Right ventricle myocardium inferior (tissue), 1 donor: ENCODE results near the gene RYR1. TPM values are rescaled to one million over a fixed set of nuclear protein-coding genes. Genes with fewer than 3 reads are reported as not detected.

Experiments used
- ATAC-seq: fragments of 200-7000 bp; cut with Tn5 transposase; one replicate; pipeline ENCODE4 v1.9.1; 2020; ENCODE audit warnings: mild to moderate bottlenecking, moderate library complexity
- DNase-seq: peaks from one replicate; pipeline ENCODE4 v3.0.0; 2021; ENCODE audit errors: missing footprints
- intact Hi-C: fragments of 100-400 bp; cut with DNase I; formaldehyde crosslinking; loops from one replicate; pipeline ENCODE4 v1.11.0; 2022
- total RNA-seq: library from RNA; stranded (reverse); fragmentation: NEBNext Ultra II Directional; extraction: Animal tissue kit (Norgen Biotek cat#: 25700); gene quantifications from one replicate; pipeline ENCODE4 v1.2.1, GENCODE V29; 2021
- donor health status: DM: no; HTN: yes; CAD: no; lungs with severe emphysema.

RYR1 gene
- total RNA-seq, 1 donor from 2014 or later: 0.81 TPM

- intact Hi-C loops: no loop called here
- DNase-seq (no peak), ATAC-seq (no peak)
Measured at GRCh38 chr19:38519988-38520387, 86.5 kb downstream of the RYR1 start.

- intact Hi-C loops: no loop called here
- DNase-seq (no peak), ATAC-seq (no peak)
Measured at GRCh38 chr19:38522915-38523314, 89.4 kb downstream of the RYR1 start.

DNA sequence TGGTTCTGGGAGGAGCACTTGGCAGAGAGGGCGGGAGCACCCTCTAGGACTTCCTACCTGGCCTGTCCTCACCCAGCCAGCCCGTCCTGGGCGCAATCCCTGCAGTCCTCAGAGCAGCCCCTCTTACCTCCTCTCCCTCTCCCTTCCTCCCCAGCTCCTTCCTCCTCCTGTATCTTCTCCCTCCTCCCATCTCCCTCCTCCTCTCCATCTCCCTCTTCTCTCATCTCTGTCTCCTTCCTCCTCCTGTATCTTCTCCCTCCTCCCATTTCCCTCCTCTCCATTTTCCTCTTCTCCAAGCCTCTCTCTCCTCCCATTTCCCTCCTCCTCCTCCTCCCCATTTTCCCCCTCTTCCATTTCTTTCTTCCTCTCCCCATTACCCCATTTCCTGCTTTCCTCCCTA is 89.8 kb downstream of the RYR1 start:
- ATAC-seq: no peak
- intact Hi-C loops: no loop called here

GRCh38 chr19:38524369-38524768 is 90.9 kb downstream of the RYR1 start:
- no peak for ATAC-seq
- intact Hi-C loops: no loop called here
- no peak for DNase-seq

More for the DNA sequence above, 89.8 kb downstream of the RYR1 start:
- DNase-seq: no peak

DNA sequence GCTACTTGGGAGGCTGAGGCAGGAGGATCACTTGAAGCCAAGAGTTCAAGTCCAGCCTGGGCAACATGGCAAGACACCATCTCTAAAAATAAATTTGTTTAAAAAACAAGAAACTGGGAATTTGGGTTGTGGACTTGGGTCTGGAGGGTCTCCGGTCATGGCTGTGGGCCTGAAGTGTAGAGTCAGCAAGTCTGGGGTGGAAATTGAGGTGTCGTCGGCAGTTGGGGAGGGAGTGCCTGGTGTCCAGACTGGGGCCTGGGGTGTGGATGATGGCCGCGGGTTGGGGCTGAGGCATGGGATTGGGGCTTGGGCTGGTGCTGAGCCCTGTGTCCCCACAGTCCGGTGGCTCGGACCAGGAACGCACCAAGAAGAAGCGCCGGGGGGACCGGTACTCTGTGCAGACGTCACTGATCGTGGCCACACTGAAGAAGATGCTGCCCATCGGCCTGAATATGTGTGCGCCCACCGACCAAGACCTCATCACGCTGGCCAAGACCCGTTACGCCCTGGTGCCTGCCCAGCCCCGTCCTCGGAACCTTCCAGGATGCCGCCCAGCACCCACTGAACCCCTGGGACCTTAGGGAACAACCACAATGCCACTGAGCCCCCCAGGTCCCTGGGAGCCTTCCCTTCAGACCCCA is 91.6 kb downstream of the RYR1 start:
- intact Hi-C loops: no loop called here
- DNase-seq (no peak), ATAC-seq (no peak)

DNA sequence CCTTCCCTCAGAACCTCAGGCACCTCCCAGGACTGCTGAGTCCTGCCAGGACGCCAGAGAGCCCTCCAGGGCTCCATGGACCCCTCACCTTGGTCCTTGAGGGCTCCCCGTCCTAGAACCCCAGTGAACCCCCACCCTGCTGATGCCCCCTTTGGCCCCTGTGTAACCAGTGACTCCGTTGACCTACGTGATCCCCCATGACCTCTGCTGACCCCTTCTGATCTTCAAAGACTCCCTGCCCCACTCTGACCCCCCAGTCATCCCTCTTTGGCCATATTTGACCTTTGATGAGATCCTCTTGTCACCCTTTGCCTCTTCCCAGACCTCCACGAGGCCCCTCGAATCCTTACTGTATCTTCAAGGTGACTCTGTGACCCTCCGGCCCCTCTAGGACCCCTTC is 92.9 kb downstream of the RYR1 start:
- no peak for ATAC-seq
- DNase-seq: no peak
- intact Hi-C loops: no loop called here

DNA sequence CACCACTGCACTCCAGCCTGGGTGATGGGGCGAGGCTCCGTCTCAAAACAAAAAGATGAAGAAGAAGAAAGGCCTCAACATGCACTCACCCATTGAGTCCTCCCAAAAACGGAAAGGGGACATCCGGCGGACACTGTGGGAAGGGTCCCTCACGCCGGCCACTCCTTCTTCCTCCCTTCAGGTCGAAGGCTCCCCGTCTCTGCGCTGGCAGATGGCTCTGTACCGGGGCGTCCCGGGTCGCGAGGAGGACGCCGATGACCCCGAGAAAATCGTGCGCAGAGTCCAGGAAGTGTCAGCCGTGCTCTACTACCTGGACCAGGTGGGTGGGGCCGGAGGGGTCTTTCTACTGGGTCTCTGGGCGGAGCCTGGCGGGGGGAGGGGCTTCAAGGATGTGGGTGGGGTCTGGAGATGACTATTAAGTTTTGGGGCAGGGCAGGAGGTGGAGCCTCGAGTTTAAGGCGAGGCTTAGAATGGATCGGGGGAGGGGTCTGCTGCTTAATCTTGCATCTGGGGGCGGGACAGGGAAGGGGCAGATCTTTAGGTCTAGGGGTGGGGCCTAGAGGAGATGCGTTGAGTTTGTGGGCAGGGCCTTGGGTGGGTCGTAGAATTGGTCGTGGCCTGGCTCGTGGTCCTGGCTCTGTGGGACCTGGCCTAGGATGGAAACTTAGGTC is 94.1 kb downstream of the RYR1 start:
- no peak for ATAC-seq
- no peak for DNase-seq
- intact Hi-C loops: no loop called here

GRCh38 chr19:38528213-38528755 is 94.8 kb downstream of the RYR1 start:
- intact Hi-C loops: no loop called here

DNA sequence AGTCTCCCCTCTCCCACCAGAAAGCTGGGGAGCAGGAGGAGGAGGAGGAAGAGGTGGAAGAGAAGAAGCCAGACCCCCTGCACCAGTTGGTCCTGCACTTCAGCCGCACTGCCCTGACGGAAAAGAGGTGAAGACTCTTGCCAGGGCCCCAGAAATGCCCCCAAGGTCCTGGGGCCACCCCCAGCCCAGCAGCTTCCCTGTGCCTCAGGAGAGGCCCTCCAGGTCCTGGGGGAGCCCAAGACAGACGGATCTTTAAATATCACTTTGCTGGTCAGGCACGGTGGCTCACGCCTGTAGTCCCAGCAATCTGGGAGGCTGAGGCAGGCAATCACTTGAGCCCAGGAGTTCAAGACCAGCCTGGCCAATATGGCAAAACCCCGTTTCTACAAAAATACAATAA is 95.4 kb downstream of the RYR1 start:
- intact Hi-C loops: no loop called here
- ATAC-seq: no peak
- DNase-seq: no peak

More at GRCh38 chr19:38528213-38528755, 94.8 kb downstream of the RYR1 start:
- DNase-seq: no peak
- ATAC-seq: no peak

- DNase-seq: no peak
- intact Hi-C loops: no loop called here
- ATAC-seq: no peak
Measured at GRCh38 chr19:38531515-38531914, 98.0 kb downstream of the RYR1 start.

- ATAC-seq: no peak
- intact Hi-C loops: no loop called here
- no peak for DNase-seq
Measured at GRCh38 chr19:38532939-38533338, 99.4 kb downstream of the RYR1 start.

- intact Hi-C loops: no loop called here
Measured at GRCh38 chr19:38534574-38534973, 101.1 kb downstream of the RYR1 start.

GRCh38 chr19:38535212-38535611 is 101.7 kb downstream of the RYR1 start:
- ATAC-seq: no peak
- DNase-seq: no peak
- intact Hi-C loops: no loop called here

More at GRCh38 chr19:38534574-38534973, 101.1 kb downstream of the RYR1 start:
- DNase-seq: no peak
- no peak for ATAC-seq

DNA sequence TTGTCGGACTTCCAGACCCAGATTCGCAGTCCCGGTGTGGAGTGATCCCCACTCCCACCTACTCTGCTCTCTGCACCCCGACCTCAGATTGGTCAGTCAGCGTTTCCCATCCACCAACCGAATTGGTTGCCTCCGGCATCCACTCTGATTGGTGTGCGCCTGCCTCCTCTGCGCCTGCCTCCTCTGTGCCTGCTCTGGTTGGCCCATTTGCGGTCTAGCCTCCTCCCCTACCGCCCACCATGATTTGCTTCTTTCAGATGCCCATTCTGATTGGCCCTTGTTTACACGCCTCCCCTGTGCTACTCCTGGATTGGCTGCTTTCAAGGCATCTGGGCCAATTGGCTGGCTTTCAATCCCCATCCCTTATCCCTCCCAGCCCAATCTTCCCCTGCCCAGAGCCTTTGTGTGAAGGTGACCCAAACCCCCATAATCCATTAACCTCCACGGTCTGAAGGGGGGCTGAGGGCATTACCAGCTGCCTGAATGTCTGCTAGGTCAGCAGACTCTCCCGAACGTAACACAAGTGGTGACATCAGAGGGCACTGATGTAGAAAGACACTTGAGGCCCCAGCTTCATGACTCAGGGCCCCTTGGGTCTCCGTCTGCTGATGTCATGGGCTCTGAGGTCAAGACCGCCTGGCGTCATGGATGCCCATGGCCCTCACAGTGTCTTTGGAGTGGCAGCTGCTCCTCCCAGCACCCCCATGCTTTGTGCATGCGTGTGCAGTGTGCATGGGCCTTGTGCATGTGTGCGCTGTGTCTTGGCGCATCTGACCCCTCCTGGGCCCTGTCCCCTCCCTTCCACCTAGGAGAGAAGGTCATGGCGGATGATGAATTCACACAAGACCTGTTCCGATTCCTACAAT is 103.8 kb downstream of the RYR1 start:
- intact Hi-C loops: no loop called here
- ATAC-seq: no peak
- no peak for DNase-seq

GRCh38 chr19:38538386-38538785 is 104.9 kb downstream of the RYR1 start:
- ATAC-seq: no peak
- DNase-seq: no peak
- intact Hi-C loops: no loop called here

DNA sequence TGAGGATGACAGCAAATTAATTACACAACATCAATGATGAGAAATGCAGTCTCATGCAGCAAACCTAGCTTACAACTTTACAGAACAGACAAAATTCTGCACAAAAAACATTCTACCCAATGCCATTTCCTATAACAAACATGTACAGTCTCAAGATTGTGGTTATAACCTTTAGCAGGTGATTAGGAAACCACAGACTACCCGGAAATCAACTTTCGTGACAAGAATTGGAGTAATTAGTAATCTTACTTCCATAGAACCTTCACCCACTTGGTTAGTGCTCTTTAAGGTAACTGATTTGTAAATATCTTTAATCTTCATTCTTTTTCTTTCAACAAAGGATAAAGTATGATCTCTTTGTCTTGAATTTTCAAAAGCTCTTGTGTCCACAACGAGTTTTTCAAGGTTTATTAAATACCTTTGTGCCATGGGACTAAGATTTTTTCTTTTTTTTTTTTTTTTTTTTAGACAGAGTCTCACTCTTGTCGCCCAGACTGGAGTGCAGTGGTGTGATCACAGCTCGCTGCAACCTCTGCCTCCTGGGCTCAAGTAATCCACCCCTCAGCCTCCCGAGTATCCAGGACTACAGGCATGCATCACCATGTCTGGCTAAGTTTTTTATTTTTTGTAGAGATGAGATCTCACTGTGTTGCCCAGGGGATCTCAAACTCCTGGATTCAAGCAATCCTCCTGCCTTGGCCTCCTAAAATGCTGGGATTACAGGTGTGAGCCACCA is 105.5 kb downstream of the RYR1 start:
- DNase-seq: no peak
- intact Hi-C loops: no loop called here
- no peak for ATAC-seq

DNA sequence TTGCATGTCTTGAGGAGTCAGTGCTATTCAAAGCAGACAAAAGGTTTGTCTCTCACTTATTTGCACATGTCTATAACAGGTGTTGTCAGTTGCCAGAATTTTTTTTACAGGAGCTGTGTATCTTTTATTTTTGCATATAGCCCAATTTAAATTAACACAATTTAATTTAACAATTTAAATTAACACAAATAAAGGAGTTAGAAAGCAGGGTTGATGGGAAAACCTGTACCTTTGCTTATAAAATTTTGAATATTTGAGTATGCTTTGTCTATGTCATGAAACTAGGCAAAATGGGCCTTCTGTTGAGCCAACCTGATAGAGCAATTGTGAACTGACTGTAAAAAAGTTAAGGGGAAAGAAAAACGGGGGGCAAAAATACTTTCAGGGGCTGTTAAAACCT is 106.3 kb downstream of the RYR1 start:
- no peak for DNase-seq
- intact Hi-C loops: no loop called here
- no peak for ATAC-seq

DNA sequence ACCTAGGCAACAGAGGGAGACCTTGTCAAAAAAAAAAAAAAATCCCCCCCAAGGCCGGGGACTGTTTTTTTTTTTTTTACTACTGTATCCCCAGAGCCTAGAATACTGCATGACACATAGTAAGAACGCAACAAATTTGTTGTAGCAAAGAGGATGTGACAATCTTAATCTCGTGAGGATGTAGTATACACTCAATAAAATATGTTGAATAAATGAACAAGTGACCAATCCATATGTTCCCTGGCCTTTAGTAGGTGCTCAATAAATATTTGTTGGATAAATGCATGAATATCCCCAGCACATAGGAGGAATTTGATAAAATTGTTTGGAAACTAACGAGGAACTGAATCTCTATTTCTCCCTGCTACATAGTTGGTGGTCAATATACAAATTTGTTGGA is 108.5 kb downstream of the RYR1 start:
- no peak for ATAC-seq
- intact Hi-C loops: no loop called here
- DNase-seq: no peak

DNA sequence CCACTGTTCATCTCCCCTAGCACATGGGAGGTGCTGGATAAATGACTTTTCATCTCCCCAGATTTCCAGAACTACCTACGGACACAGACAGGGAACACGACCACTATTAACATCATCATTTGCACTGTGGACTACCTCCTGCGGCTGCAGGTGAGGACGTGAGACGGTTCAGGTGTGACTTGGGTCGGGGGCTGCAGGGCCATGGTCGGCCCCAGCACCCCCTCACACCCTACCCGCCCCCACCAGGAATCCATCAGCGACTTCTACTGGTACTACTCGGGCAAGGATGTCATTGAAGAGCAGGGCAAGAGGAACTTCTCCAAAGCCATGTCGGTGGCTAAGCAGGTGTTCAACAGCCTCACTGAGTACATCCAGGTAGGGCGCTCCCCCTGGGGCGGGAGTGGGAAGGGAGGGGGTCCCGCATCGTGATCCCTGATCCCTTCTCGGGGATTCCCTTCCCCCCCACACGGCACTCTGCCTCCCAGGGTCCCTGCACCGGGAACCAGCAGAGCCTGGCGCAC is 109.9 kb downstream of the RYR1 start:
- ATAC-seq (no peak), DNase-seq (no peak)
- intact Hi-C loops: no loop called here
